HG02623 (cell line): ENCODE results near the gene ANKIB1.
"Not testable (repeated sequence)": the region's sequence is repeated elsewhere in the genome, so short reads cannot be mapped to it uniquely, and the experiment has no call there.

ENCODE experiments used
- ATAC-seq: cut with Tn5 transposase; IDR thresholded peaks from one replicate; pipeline ENCODE4 v1.9.1; 2021; ENCODE audit warnings: moderate library complexity; ENCODE audit not compliant: unreplicated experiment

The ANKIB1 gene, protein sequence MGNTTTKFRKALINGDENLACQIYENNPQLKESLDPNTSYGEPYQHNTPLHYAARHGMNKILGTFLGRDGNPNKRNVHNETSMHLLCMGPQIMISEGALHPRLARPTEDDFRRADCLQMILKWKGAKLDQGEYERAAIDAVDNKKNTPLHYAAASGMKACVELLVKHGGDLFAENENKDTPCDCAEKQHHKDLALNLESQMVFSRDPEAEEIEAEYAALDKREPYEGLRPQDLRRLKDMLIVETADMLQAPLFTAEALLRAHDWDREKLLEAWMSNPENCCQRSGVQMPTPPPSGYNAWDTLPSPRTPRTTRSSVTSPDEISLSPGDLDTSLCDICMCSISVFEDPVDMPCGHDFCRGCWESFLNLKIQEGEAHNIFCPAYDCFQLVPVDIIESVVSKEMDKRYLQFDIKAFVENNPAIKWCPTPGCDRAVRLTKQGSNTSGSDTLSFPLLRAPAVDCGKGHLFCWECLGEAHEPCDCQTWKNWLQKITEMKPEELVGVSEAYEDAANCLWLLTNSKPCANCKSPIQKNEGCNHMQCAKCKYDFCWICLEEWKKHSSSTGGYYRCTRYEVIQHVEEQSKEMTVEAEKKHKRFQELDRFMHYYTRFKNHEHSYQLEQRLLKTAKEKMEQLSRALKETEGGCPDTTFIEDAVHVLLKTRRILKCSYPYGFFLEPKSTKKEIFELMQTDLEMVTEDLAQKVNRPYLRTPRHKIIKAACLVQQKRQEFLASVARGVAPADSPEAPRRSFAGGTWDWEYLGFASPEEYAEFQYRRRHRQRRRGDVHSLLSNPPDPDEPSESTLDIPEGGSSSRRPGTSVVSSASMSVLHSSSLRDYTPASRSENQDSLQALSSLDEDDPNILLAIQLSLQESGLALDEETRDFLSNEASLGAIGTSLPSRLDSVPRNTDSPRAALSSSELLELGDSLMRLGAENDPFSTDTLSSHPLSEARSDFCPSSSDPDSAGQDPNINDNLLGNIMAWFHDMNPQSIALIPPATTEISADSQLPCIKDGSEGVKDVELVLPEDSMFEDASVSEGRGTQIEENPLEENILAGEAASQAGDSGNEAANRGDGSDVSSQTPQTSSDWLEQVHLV

DNA sequence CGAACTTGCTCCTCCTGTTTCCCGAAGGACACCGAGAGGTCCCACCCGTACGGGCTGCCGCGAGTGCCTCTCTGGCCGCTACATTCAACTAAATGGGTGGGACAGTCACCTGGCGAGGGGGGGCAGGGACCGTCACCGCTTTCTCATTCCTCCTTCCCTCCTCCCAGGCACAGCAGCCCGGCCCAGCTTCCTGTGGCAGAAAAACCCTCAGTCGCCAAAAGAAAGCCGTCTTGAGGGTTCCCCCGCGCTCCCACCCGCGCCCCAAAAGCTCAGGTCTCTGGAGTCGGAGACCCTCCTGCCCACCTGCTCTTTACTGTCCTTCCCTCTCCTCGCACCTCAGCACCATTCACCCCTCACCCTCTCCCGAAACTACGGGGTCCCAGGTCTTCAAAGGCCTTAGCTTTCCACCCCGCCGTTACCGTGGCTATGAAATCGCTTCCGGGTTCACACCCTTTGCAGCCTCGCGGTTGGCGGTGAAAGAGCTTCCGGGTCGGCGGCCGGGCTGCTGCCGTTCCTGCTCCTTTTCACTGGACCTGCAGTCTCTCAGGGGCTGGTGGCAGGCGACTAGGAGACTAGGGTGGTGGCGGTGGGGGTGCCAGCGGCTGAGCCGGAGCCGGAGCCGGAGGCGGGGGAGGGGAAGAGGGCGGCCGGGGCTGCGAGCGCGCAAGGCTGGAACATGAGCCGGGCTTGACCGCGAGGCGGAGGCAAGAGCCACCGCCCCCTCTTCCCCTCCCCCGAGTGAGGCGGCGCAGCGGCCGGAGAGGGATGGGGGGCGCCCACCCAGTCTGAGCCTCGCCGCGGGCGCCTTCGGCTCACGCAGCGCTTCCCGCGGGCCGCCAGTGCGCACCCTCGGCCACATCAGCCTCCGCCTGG, at the start of gene ANKIB1, which contains the start of gene KRIT1:
Gene ANKIB1 (plus strand): TSS at position 488 of the 873 bp plus-strand sequence. CDS start 49,005 bp downstream, outside the sequence.
Gene KRIT1 (minus strand): TSS at position 428 of the 873 bp plus-strand sequence. CDS start 3,779 bp downstream, outside the sequence.
- peak; percentile 75 for ATAC-seq

DNA sequence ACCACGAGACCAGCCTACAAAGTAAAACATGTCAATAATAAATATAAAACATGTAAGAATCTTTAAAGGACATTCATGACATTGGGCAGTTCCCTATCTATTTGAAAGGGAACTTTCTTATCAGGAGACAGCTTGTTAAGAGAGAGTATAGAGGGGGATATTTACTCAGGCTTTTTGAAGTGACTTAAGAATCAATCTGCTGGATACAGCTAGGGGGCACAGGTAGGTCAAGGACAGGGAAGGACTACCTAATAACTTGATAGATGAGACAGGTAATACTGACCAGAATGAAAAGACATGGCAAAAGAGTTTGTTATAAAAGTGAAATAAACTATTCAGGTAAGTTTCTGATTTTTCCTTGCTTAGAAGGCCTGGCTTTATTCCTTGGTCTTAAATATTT, 45.0 kb upstream of the ANKIB1 start:
- ATAC-seq: no peak

DNA sequence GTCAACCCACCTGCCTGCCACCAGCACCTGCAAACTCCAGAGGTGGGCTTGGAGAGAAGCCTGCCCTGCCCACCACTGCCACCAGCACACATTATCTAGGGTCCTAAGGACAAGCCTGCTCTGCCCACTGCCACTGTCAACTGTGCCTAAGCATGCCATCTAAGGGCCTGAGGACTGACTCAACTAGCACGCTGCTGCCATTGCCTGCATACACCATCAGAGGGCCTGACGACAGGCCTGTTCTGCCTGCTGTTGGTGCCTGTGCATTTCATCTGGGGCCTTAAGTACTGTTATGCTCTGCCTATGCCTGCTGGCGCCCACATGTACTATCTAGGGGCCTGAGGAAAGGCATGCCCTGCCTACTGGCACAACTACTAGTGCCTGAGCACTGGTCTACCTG, 39.8 kb upstream of the ANKIB1 start:
- no peak for ATAC-seq

DNA sequence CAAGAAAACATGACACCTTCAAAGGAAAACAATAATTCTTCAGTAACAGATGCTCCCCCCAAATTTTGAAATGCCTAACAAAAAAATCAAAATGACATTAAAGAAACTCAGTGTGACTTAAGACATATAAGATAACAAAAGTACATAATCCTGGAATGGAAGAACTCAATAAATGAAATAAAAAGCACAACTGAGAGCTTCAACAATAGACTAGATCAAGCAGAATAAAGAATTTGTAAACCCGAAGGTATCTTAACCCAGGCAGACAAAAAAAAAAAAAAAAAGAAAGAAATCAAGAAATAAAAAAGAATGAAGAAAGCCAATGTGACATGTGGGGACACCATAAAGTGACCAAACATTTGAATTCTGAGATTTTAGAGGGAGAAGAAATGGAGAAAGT, 39.1 kb upstream of the ANKIB1 start:
- ATAC-seq: no peak

DNA sequence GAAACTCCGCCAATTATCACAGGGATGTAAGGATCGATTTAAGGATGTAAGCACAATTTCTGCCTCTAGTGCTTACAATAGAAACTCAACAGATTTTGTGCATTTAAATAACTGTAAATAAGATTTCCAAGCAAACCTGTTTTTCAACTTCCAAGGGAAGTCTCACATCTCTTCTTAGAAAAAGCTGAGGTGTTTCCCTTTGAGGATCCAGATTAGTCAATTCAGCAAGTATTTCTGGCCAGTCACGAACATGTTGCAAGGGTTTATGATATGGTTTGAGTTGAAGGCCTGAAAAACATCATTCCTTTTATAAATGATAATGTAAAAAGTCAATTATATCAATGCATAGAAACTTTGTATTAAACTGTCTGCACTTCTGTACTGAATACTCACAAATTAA, 24.0 kb upstream of the ANKIB1 start:
- ATAC-seq: no peak

DNA sequence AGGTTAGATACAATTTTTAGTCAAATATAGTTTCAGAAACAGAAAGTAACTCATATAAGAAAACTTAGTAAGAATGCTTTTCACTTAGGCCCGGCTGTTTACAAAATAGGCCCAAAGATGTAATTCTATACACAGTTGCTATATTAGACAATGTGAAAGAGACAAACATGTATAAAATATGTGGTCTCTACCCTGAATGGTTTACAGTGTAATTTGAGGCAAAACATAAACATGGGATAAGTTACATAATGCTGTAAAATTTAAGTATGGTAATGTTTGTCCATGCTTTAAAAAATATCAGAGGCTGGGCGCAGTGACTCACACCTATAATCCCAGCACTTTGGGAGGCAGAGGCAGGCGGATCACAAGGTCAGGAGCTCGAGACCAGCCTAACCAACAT, 18.8 kb upstream of the ANKIB1 start:
- ATAC-seq: no peak

DNA sequence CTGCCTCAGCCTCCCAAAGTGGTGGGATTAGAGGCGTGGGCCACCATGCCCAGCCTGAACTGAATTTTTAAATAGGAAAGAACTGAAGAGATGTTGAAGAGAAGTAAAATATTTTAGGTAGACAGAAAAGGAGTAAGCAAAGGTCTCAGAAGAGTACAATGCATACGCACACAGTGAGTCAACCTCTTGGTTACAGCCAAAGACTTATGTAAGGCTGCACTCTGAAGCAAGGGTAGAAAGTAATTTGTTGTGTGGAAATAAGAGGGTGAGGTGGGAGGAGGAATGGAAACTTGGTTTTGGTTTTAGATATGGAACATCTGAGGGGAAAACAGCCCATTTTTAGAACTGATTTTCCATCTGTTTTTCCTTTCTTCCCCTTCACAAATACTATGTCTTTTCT, 17.7 kb upstream of the ANKIB1 start:
- ATAC-seq: no peak

DNA sequence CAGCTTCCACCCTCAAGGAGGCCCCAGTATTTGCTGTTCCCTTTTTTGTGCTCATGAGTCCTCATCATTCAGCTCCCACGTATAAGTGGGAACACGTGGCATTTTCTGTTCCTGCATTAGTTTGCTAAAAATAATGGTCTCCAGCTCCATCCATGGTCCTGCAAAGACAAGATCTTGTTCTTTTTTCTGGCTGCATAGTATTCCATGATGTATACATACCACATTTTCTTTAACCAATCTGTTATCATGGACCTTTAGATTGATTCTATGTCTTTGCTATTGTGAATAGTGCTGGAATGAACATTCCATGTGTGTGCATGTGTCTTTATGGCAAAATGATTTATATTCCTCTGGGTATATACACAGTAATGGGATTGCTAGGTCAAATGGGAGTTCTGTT, 17.0 kb upstream of the ANKIB1 start:
- ATAC-seq: no peak

DNA sequence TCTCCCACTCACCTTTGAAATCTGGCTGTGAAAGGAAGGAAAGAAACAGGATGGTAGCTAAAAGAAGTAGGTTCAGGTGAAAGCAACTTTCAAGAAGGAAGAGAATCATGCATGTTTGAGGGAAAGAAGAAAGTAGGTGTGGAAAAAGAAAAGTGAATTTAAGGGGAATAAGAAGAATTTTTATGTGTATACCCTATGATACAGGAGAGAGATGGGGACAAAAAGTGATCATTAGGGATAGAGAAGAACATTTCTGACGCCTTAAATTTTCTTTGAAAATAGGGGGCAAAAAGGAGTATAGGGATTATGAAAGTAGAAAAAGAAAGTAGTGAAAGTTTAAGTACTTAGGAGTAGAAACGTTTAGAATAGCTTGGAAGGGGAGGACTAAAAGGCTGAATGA, 15.2 kb upstream of the ANKIB1 start:
- no peak for ATAC-seq

DNA sequence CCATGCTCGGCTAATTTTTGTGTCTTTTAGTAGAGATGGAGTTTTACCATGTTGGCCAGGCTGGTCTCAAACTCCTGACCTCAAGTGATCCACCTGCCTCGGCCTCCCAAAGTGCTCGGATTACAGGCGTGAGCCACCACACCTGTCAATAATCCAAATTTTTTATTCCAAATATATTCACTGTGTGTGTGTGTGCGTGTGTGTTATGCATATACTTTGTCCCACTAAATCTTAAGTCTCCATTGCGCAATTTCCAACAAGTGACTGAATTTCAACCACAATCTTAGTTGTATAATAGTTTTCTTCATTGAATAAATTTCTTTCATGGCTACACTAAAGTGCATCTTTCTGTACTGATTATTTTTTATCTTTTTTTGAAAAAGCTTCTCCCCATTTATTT, 2.8 kb upstream of the ANKIB1 start:
- no peak for ATAC-seq

DNA sequence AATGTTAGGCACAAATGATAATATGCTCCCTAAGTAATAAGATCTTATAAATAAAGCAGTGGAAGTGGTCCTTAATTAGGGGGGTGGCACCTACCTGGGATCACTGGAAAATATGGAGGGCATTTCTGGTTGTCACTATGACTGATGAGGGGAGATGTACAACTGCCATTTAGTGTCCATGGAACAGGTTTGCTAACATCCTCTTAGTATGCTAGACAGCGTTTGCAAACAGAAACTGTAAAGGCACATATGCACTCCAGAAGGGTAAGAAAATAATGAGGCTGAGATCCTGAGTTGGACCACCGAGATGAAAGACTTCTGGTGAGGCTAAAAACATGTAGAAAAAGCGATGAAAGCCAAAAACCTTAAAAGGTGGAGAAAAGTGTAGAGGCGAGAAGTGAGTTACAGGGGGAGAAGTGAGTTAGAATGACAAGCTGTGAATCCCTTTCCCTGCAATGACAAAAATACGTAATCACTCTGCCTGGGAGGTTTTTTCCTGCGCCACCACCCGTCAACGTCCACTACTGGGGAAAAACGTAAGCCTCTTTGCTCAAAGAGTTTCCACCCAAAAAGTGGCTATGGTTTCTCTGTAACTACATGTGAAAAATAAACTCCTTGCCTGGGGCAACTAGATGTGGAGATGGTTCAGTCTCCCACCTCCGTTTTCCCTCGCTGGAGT, 827 bp upstream of the ANKIB1 start:
- ATAC-seq: no peak

DNA sequence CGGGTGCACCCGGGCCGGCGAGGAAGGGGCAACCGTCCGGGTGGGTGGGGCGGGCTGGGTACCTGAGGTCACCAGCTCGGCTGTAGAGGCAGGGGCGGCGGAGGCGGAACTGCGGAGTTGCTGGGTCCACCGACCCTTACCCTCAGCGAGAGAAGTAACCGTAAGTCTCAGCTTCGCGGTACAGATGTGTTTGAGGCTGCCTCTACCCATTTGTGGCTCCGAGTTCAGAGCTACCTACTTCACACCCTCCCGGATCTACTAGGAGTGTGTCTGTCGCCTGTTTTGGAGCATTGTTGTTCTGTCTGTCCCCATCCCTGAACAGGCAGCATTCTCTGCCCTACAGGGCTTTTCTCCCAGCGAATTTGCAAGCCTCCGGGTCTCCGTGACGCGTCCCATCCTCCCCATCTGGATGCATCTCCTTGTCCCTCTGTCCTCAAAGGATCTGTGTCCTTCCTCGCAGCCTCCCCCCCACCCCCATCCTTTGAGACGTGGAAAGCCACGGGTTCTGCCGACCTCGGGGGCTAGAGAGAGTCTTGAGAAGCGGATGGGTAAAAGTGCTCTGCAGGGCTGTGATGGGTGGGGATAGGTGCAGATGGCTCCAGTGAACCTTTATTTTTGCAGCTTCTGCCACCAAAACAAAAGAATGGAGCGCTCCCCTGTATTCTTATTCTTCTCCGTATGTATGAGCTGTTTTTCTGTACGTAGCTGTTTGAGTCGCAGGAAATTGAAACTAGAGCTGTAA, 757 bp downstream of the ANKIB1 start:
- ATAC-seq: peak; percentile 19

DNA sequence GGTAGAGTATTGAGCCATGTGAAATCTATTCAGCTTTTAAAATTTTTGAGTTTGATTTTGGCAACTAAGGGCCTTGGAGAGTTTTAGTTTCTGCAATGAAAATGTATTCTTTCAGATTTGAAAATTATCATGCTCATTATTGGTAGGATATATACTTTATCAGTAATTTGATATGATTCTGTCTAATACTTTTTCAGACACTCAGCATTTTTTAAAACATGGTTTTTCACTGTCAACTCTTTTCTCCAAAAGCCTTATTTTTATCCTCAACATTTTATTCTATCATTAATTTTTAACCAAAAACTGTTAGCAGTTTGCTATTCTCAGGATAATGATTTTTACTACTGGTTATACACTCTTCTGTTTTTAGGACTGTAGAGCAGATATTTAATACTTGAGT, 4.8 kb downstream of the ANKIB1 start:
- no peak for ATAC-seq

DNA sequence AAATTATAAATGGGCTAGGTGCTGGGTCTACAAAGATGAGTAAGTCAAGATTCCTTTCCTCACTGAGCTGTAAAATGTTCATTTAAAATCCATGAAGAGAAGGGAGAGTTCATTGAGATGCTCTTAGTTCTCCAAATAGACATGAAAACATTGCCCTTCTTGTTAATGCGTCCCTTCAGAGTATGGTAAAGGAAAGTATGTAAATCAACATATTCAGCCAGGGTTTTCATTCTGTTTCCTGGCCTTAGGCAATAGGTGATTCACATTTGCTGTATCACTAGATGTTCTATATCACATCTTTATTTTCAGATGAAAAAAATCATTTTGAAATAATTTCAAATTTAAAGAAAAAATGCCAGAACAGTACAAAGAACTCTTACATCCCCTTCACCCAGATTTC, 5.4 kb downstream of the ANKIB1 start:
- ATAC-seq: no peak

DNA sequence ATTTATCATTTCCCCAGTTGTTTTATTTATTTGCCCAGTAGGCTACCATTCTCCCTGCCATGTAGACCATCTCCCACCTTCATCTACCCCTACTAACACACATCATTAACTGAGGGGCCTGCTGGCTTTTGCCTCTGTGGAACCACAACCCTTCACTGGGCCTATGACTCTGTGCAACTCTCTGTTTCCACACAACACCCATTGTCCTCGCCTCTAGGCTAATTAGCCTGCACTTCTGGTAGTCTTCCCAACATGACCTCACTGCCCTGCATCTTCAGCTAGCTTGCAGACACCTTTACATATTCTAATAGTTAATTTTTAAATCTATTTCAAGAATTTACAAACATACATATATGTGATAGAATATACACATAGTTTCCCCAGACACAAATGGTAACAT, 7.5 kb downstream of the ANKIB1 start:
- no peak for ATAC-seq

DNA sequence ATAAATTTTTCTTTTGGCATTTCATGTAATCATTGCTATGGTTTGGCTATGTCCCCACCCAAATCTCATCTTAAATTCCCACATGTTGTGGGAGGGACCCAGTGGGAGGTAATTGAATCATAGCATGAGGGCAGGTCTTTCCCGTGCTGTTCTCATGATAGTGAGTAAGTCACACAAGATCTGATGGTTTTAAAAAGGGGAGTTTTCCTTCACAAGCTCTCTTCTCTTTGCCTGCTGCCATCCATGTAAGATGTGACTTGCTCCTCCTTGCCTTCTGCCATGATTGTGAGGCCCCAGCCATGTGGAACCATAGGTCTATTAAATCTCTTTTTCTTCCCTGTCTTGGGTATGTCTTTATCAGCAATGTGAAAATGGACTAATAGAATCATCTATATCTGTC, 9.0 kb downstream of the ANKIB1 start:
- not testable (repeated sequence) for ATAC-seq

DNA sequence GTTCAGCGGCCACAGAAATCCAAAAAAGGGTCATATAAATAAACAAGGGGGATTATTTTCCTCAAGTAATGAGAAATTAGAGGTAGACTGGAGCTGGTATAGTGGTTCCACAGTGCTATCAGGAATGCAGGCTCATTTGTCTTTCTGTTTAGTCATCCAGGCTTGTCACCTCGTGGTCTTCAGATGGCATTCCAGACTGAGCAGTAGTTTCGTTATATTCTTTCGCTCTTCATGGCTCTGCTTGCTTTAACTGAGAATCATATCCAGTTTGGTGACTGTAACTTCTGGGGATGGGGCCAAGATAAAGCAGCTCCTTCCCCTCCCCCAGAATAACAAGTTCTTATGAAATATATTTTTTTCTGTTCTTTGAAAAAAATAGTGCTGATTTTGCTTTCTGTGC, 9.5 kb downstream of the ANKIB1 start:
- no peak for ATAC-seq

DNA sequence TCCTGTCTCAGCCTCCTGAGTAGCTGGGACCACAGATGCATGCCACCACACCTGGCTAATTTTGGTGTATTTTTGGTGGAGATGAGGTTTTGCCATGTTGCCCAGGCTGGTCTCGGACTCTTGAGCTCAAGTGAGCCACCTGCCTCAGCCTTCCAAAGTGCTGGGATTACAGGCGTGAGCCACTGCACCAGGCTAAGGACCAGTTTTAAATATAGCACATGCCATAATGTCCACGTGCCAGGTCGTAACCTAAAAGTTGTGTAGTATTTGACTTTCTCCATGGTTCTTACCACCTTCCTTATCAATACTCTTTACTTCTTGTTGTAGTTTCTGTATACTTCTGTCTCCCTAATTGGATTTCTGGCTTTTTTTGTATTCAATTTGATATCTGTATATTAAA, 13.3 kb downstream of the ANKIB1 start:
- ATAC-seq: no peak

DNA sequence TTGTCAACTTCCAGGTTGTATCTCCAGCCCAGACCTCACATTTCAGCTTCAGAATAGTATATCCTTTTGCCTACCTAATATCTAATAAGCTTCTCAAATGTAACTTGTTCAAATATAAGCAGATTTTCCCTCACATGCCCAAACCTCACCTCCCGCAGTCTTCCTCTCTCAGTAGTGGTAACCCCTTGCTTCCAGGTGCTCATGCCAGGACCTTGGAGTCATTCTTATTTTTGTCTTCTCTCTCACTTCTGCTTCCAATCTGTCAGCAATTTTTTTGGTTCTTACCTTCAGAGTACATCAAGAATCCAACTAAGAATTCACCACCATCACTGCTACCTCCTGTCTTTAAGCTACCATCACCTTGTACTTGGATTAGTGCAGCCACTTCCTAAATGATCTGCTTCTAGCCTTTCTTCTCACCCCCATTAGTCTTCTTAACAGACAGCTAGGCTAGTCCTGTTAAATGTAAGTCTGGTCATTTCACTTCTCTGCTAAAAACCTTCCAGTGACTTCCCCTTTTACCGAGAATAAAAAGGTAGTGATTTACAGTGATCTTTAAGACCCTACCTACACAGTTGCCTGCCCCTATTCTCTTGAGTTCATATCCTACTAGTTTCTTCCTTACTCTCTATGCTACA, 14.0 kb downstream of the ANKIB1 start:
- ATAC-seq: no peak
